Activated B cell treated with CpG ODN at 0.5 μM for 24 hours (primary cell): Measurements from ENCODE around the gene F2RL3. TPM values are rescaled to one million over a fixed set of nuclear protein-coding genes. Genes with fewer than 3 reads are reported as not detected.
A peak's percentile ranks its signal among the peaks of the same experiment; 100 is the strongest.
"Not testable (repeated sequence)": the region's sequence is repeated elsewhere in the genome, so short reads cannot be mapped to it uniquely, and the experiment has no call there.

Experiments
- ATAC-seq: fragments of 200-7000 bp; cut with Tn5 transposase; one replicate; pipeline ENCODE4 v1.10.0; 2021; ENCODE audit warnings: low read depth, mild to moderate bottlenecking, moderate library complexity
- CTCF ChIA-PET: fragments of 350-600 bp; sonication (Branson Sonifier 250); formaldehyde crosslinking; loops from one replicate; lab custom pipeline; 2021; ENCODE audit warnings: antibody characterized with exemption; lab: Charles Lee
- POLR2A ChIA-PET: fragments of 350-600 bp; sonication (Branson Sonifier 250); formaldehyde crosslinking; loops from one replicate; lab custom pipeline; 2021; ENCODE audit warnings: antibody characterized with exemption; lab: Charles Lee
- DNase-seq: peaks from one replicate; pipeline ENCODE4 v3.0.0; 2022
- H3K27ac Mint-ChIP-seq: one replicate; pipeline ENCODE4 v1.8.0; 2020; ENCODE audit warnings: mixed read lengths
- H3K27me3 Mint-ChIP-seq: one replicate; pipeline ENCODE4 v1.8.0; 2021; ENCODE audit warnings: mixed read lengths
- H3K36me3 Mint-ChIP-seq: one replicate; pipeline ENCODE4 v1.8.0; 2021; ENCODE audit warnings: low read depth, mixed read lengths
- H3K4me1 Mint-ChIP-seq: one replicate; pipeline ENCODE4 v1.8.0; 2021; ENCODE audit warnings: mixed read lengths
- H3K4me3 Mint-ChIP-seq: one replicate; pipeline ENCODE4 v1.8.0; 2020; ENCODE audit warnings: mild to moderate bottlenecking, mixed read lengths
- H3K9me3 Mint-ChIP-seq: one replicate; pipeline ENCODE4 v1.8.0; 2020; ENCODE audit warnings: mixed read lengths
- intact Hi-C: fragments of 100-400 bp; cut with micrococcal nuclease; formaldehyde crosslinking; loops from one replicate; pipeline ENCODE4 v1.15.1; 2024
- total RNA-seq: library from RNA; stranded (reverse); gene quantifications from 2 replicates; pipeline ENCODE4 v1.2.3, GENCODE V29; 2022
- TF ChIP-seq, protein P1 (sequence below): fragments of 200-600 bp; IDR thresholded peaks from one replicate; pipeline ENCODE4 v1.8.0; 2022; ENCODE audit warnings: antibody characterized with exemption, mild to moderate bottlenecking

The F2RL3 gene
- total RNA-seq, 1 donor from 2014 or later: 0.58 TPM

DNA sequence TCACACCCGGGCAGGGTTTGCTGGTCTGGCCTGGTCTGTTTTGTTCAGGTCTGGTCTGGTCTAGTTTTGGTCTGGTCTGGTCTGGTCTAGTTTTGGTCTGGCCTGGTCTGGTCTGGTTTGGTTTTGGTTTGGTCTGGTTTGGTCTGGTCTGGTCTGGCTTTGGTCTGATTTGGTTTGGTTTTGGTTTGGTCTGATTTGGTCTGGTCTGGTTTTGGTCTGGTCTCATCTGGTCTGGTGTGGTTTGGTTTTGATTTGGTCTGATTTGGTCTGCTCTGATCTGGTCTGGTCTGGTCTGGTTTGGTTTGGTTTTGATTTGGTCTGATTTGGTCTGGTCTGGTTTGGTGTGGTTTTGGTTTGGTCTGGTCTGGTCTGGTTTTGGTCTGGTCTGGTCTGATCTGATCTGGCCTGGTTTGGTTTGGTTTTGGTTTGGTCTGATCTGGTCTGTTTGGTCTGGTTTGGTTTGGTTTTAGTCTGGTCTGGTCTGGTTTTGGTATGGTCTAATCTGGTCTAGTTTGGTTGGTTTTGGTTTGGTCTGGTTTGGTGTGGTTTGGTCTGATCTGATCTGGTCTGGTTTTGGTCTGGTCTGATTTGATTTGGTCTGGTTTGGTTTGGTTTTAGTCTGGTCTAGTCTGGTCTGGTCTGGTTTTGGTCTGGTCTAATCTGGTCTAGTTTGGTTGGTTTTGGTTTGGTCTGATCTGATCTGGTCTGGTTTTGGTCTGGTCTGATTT is 14.4 kb upstream of the F2RL3 start:
- Mint-ChIP-seq H3K27me3 (no peaks in the 10 kb centered on the region), H3K4me3 (no peak overlapping the region), H3K27ac (peak overlapping the region; percentile 88), H3K36me3 (peaks cover 73% of the 10 kb centered on the region), H3K4me1 (peaks cover 12% of the 10 kb centered on the region), H3K9me3 (peaks cover 7% of the 10 kb centered on the region)
- intact Hi-C loops: no loop called here
- ChIA-PET CTCF (no interaction called here), POLR2A (no interaction called here)
- no peak for ATAC-seq
- TF ChIP-seq, protein P1, sequence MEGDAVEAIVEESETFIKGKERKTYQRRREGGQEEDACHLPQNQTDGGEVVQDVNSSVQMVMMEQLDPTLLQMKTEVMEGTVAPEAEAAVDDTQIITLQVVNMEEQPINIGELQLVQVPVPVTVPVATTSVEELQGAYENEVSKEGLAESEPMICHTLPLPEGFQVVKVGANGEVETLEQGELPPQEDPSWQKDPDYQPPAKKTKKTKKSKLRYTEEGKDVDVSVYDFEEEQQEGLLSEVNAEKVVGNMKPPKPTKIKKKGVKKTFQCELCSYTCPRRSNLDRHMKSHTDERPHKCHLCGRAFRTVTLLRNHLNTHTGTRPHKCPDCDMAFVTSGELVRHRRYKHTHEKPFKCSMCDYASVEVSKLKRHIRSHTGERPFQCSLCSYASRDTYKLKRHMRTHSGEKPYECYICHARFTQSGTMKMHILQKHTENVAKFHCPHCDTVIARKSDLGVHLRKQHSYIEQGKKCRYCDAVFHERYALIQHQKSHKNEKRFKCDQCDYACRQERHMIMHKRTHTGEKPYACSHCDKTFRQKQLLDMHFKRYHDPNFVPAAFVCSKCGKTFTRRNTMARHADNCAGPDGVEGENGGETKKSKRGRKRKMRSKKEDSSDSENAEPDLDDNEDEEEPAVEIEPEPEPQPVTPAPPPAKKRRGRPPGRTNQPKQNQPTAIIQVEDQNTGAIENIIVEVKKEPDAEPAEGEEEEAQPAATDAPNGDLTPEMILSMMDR: no peak
- no peak for DNase-seq

DNA sequence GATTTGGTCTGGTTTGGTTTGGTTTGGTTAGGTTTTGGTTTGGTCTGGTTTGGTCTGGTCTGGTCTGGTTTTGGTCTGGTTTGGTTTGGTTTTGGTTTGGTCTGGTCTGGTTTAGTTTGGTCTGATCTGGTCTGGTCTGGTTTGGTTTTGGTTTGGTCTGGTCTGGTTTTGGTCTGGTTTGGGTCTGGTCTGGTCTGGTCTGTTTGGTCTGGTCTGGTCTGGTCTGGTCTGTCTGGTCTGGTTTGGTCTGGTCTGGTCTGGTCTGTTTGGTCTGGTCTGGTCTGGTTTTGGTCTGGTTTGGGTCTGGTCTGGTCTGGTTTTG is 13.9 kb upstream of the F2RL3 start:
- DNase-seq, intact Hi-C loops, H3K4me3 Mint-ChIP-seq, CTCF ChIA-PET, POLR2A ChIA-PET, H3K9me3 Mint-ChIP-seq, ATAC-seq, H3K27me3 Mint-ChIP-seq: not testable (repeated sequence)
- Mint-ChIP-seq H3K36me3 (peaks cover 73% of the 10 kb centered on the region), H3K27ac (peak overlapping the region; percentile 88), H3K4me1 (peaks cover 12% of the 10 kb centered on the region)

DNA sequence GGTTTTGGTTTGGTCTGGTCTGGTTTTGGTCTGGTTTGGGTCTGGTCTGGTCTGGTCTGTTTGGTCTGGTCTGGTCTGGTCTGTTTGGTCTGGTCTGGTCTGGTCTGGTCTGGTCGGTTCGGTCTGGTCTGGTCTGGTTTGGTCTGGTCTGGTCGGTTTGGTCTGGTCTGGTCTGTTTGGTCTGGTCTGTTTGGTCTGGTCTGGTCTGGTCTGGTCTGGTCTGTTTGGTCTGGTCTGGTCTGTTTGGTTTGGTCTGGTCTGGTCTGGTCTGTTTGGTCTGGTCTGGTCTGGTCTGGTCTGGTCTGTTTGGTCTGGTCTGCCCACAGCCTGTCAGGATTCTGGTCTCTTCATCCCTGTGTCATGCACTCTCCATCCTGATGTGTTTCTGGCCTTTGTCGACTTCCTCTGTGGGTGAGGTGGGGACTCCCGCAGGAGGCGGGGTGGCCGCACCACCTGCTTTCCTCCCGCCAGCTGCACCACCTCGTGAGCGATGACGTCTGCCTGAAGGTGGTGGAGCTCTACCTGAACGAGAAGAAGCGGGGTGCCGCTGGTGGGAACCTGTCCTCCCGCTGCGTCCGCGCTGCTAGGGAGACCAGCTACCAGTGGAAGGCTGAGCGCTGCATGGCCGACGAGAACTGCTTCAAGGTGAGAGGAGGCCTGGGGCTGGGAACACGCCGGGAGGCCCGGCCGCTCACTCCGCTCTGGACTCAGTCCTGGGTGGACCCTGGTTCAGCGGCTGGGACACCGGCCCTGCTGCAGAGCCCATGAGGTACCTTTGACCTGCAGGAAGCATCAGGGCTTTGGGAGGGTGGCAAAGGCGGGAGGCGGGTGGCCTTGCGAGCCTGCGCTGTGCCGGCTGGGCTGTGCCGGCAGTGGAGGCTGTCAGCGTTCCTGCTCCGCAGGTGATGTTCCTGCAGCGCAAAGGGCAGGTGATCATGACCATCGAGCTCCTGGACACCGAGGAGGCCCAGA is 12.9 kb upstream of the F2RL3 start:
- intact Hi-C loops: no loop called here
- no peaks in the 10 kb centered on the region for H3K27me3 Mint-ChIP-seq
- H3K4me1 Mint-ChIP-seq: peaks cover 12% of the 10 kb centered on the region
- H3K4me3 Mint-ChIP-seq: no peak overlapping the region
- ChIA-PET POLR2A (no interaction called here), CTCF (no interaction called here)
- TF ChIP-seq, protein P1: no peak
- ATAC-seq: peak; percentile 42
- peaks cover 76% of the 10 kb centered on the region for H3K36me3 Mint-ChIP-seq
- no peak for DNase-seq
- H3K9me3 Mint-ChIP-seq: peaks cover 7% of the 10 kb centered on the region
- H3K27ac Mint-ChIP-seq: peak overlapping the region; percentile 76

DNA sequence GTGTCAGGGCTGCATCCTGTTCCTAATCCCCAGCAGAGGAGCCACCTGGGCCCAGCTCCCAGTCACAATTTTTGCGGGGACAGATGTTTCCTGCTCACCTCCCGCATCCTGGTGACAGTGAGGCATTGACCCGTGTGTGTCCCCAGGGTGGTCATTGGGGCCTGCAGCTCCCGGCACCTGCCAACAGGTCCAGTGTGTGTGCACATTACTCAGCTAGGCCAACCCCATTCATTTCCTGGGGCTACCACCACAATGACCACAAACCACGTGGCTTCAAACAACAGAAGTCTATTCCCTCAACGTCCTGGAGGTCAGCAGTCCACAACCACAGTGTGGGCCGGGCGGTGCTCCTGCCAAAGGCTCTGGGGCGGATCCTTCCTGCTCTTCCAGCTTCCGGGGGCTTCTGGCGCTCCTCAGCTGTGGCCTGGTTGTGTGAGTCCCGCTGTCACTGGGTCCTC is 11.9 kb upstream of the F2RL3 start:
- Mint-ChIP-seq H3K9me3 (peaks cover 9% of the 10 kb centered on the region), H3K4me3 (no peak overlapping the region), H3K4me1 (peaks cover 12% of the 10 kb centered on the region), H3K27me3 (no peaks in the 10 kb centered on the region), H3K36me3 (peaks cover 73% of the 10 kb centered on the region), H3K27ac (no peak overlapping the region)
- ChIA-PET CTCF (no interaction called here), POLR2A (no interaction called here)
- intact Hi-C loops: no loop called here
- ATAC-seq (no peak), DNase-seq (no peak)
- TF ChIP-seq, protein P1: no peak

DNA sequence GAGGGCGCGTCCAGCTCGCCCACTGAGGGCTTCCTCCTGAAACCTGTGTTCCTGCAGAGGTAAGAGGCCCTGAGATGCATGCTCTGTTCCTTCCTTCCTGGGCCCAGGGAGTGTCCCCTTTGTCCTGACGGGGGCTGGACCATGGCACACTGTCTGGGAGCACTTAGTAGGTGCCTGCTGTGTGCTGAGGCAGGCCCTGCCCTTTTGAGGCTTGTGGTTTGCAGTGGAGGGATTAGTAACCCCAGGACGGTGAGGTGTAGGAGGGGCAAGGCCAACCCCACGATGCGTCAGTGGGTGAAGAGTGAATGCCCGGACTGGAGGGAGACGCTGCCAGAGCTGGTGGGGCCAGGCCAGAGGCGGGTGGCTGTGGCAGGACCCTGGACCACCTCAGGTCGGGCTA is 11.2 kb upstream of the F2RL3 start:
- no peak for ATAC-seq
- no peak for DNase-seq
- CTCF ChIA-PET: no interaction called here

More for the DNA sequence above, 11.2 kb upstream of the F2RL3 start:
- Mint-ChIP-seq H3K4me3 (no peak overlapping the region), H3K9me3 (peaks cover 14% of the 10 kb centered on the region), H3K4me1 (peaks cover 12% of the 10 kb centered on the region), H3K27me3 (no peaks in the 10 kb centered on the region), H3K27ac (no peak overlapping the region), H3K36me3 (peaks cover 73% of the 10 kb centered on the region)
- intact Hi-C loops: no loop called here
- POLR2A ChIA-PET: interaction anchor here (0.6 kb wide), 1 partner anchor 60 kb away, joined by 8 read pairs; no protein-coding TSS in a partner anchor
- TF ChIP-seq, protein P1: no peak
